Thyroid gland (tissue), 4 donors: ENCODE results near the gene DTD1.

Experiments
- POLR2A ChIP-seq, 2 donors: fragments of 450-650 bp; IDR thresholded peaks; one replicate each; pipeline ENCODE4 v1.6.1; 2017; ENCODE audit warnings: antibody characterized with exemption in 2 of 2, mild to moderate bottlenecking in 2 of 2, moderate library complexity in 1 of 2
- TF ChIP-seq, protein P1 (sequence below), 6 experiments: fragments of 200-600 bp in 3 of 6; fragments of 450-650 bp in 3 of 6; sonication (generic) in 3 of 6; IDR thresholded peaks; one replicate each; pipeline ENCODE4 v1.5.1; 2016 to 2019; ENCODE audit warnings: antibody characterized with exemption in 6 of 6, mild to moderate bottlenecking in 2 of 6, inconsistent platforms in 1 of 6, moderate library complexity in 1 of 6

DNA sequence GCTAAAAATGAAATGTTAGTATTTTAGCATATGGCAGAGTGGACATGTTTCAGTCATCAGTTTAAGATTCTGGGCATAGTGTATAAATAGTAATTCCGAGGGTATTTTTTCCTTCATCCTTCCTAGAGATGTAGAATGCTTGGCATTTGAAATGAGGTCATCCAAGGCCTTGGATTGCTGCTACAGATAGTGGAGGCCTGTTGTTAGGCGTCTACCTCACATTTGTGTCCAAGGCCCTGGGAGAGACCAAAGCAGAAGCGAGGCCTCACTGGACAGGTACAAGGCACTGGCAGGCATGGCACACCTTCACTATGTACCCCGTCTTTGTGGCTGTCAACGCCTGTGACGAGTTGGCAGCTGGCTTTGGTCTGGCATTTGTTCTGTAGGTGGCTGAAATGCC, 58.0 kb downstream of the DTD1 start:
- TF ChIP-seq, protein P1, sequence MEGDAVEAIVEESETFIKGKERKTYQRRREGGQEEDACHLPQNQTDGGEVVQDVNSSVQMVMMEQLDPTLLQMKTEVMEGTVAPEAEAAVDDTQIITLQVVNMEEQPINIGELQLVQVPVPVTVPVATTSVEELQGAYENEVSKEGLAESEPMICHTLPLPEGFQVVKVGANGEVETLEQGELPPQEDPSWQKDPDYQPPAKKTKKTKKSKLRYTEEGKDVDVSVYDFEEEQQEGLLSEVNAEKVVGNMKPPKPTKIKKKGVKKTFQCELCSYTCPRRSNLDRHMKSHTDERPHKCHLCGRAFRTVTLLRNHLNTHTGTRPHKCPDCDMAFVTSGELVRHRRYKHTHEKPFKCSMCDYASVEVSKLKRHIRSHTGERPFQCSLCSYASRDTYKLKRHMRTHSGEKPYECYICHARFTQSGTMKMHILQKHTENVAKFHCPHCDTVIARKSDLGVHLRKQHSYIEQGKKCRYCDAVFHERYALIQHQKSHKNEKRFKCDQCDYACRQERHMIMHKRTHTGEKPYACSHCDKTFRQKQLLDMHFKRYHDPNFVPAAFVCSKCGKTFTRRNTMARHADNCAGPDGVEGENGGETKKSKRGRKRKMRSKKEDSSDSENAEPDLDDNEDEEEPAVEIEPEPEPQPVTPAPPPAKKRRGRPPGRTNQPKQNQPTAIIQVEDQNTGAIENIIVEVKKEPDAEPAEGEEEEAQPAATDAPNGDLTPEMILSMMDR (IDR thresholded peaks at IDR 0.05) = no peak
- no peak for TF ChIP-seq POLR2A (IDR thresholded peaks at IDR 0.05)
